GM12878 (cell line): ENCODE data around the gene RTP3. TPM values are rescaled to one million over a fixed set of nuclear protein-coding genes. Genes with fewer than 3 reads are reported as not detected.

ENCODE experiments used
- ATAC-seq: fragments of 200-7000 bp; cut with Tn5 transposase; 3 replicates; pipeline ENCODE4 v1.9.1; 2020; ENCODE audit warnings: mild to moderate bottlenecking, moderate library complexity
- BruUV-seq: library from RNA; stranded (reverse); fragments of 400-500 nt; replicated peaks from 2 replicates; lab custom pipeline; 2021; lab: Mats Ljungman, UMichigan
- CTCF ChIA-PET: fragments of 300-600 bp; sonication (Branson Sonifier 250); formaldehyde crosslinking; extraction: SDS; loops from one replicate; lab custom pipeline; 2021; ENCODE audit warnings: inconsistent platforms; lab: Yijun Ruan, JAX
- POLR2A ChIA-PET: fragments of 350-600 bp; formaldehyde crosslinking; extraction: SDS; loops from one replicate; lab custom pipeline; 2021; ENCODE audit warnings: inconsistent platforms; lab: Charles Lee
- RAD21 ChIA-PET: fragments of 300-600 bp; sonication (Branson Sonifier 250); formaldehyde crosslinking; loops from one replicate; lab custom pipeline; 2023; ENCODE audit warnings: antibody characterized with exemption; ENCODE audit not compliant: unreplicated experiment; lab: Charles Lee
- SMC1A ChIA-PET: fragments of 300-600 bp; sonication (Branson Sonifier 250); formaldehyde crosslinking; loops from one replicate; lab custom pipeline; 2023; ENCODE audit not compliant: unreplicated experiment, uncharacterized antibody; lab: Charles Lee
- DNase-seq: peaks from one replicate; pipeline ENCODE4 v3.0.0-alpha.2; 2011; ENCODE audit warnings: low read depth, low spot score
- FAIRE-seq: peaks from 3 replicates; lab custom pipeline; 2011; peaks lifted over from hg19 to GRCh38; lab: Jason Lieb, UNC
- H2AFZ ChIP-seq: 2 replicates; pipeline ENCODE4 v1.6.0; 2011; ENCODE audit warnings: low read depth, low read length, control low read depth; ENCODE audit not compliant: control insufficient read depth
- H3K27ac ChIP-seq: 2 replicates; pipeline ENCODE4 v1.5.1; 2011; ENCODE audit warnings: control low read depth; ENCODE audit not compliant: control insufficient read depth, insufficient read depth
- H3K27me3 ChIP-seq, 2 experiments: replicated peaks in 1 of 2; 2 replicates each; pipeline versions ENCODE4 v1.6.0 to v1.6.1; 2011; ENCODE audit warnings: low read length in 1 of 2; ENCODE audit not compliant: control insufficient read depth in 2 of 2, insufficient read depth in 2 of 2
- H3K36me3 ChIP-seq, 2 experiments: 2 replicates each; pipeline ENCODE4 v1.5.1; 2011; ENCODE audit warnings: low read length in 1 of 2; ENCODE audit not compliant: control insufficient read depth in 2 of 2, insufficient read depth in 2 of 2
- H3K4me1 ChIP-seq: 2 replicates; pipeline ENCODE4 v1.6.1; 2011; ENCODE audit warnings: mild to moderate bottlenecking, low read length, moderate library complexity, mixed read lengths; ENCODE audit not compliant: control insufficient read depth, insufficient read depth
- H3K4me2 ChIP-seq: 2 replicates; pipeline ENCODE4 v1.6.0; 2011; ENCODE audit warnings: control low read depth; ENCODE audit not compliant: control insufficient read depth, insufficient read depth
- H3K4me3 ChIP-seq: fragments of 200-600 bp; sonication (generic); 2 replicates; pipeline ENCODE4 v1.5.1; 2016
- H3K79me2 ChIP-seq: 2 replicates; pipeline ENCODE4 v1.6.0; 2011; ENCODE audit warnings: low read length; ENCODE audit not compliant: control insufficient read depth, insufficient read depth
- H3K9ac ChIP-seq: 2 replicates; pipeline ENCODE4 v1.8.0; 2011; ENCODE audit warnings: low read length, control low read depth, mixed read lengths; ENCODE audit not compliant: control insufficient read depth, insufficient read depth
- H3K9me3 ChIP-seq: replicated peaks from 3 replicates; pipeline ENCODE4 v1.5.1; 2011; ENCODE audit warnings: mild to moderate bottlenecking, low read length; ENCODE audit not compliant: control insufficient read depth, insufficient read depth
- H4K20me1 ChIP-seq: 2 replicates; pipeline ENCODE4 v1.6.0; 2011; ENCODE audit not compliant: control insufficient read depth, insufficient read depth
- CEBPB ChIP-seq, 2 experiments: fragments of 150-350 bp in 1 of 2; IDR thresholded peaks; 2 replicates each; pipeline ENCODE4 v1.6.1; 2012 to 2014; ENCODE audit warnings: low read depth in 2 of 2, low read length in 2 of 2, borderline replicate concordance in 1 of 2, inconsistent platforms in 1 of 2
- CEBPZ ChIP-seq: fragments of 150-350 bp; IDR thresholded peaks from 2 replicates; pipeline ENCODE4 v1.6.1; 2016; ENCODE audit warnings: low read depth, low read length
- TCF12 ChIP-seq: IDR thresholded peaks from 2 replicates; pipeline ENCODE4 v1.6.1; 2011; ENCODE audit warnings: low read depth, mild to moderate bottlenecking, low read length
- WGBS: methylation state at CpG from one replicate; pipeline ENCODE4 v1.1.6; 2016; ENCODE audit warnings: low lambda C conversion rate; ENCODE audit not compliant: insufficient replicate concordance, insufficient coverage; ENCODE audit errors: missing lambda C conversion rate; 5-methylcytosine and 5-hydroxymethylcytosine counted together
- in situ Hi-C: fragments of 300-500 bp; cut with MboI; formaldehyde crosslinking; loops from 9 replicates; pipeline ENCODE4 v1.14.3; 2018; ENCODE audit warnings: mixed read lengths
- intact Hi-C: fragments of 100-400 bp; cut with micrococcal nuclease; formaldehyde crosslinking; loops from one replicate; pipeline ENCODE4 v1.14.2; 2022; ENCODE audit not compliant: unreplicated experiment
- polyA plus RNA-seq, 11 experiments: library from polyadenylated mRNA; depleted of rRNA in 4 of 11; unstranded in 6 of 11; stranded (reverse) in 5 of 11; fragments of >200 nt; fragmentation: Nextera tagmentation in 4 of 11; fragmentation: Illumina TruSeq in 1 of 11; extraction: Ambion mirVana in 4 of 11; extraction: Trizol in 1 of 11; gene quantifications; 1 replicate in 1 of 11; 2 replicates in 10 of 11; pipeline versions ENCODE4 v1.2.1 to v1.2.3, GENCODE V29; 2011 to 2016; ENCODE audit warnings: inconsistent platforms in 2 of 11, missing spikeins in 2 of 11, low read depth in 1 of 11
- total RNA-seq, 4 experiments: library from RNA; depleted of rRNA in 3 of 4; stranded (reverse); fragments of >200 nt in 3 of 4; fragmentation: Illumina TruSeq in 1 of 4; extraction: Trizol in 1 of 4; gene quantifications; 2 replicates each; pipeline versions ENCODE4 v1.2.1 to v1.2.3, GENCODE V29; 2013 to 2021
- TF ChIP-seq, protein P1 (sequence below): fragments of 450-650 bp; IDR thresholded peaks from 2 replicates; pipeline ENCODE4 v1.6.1; 2017; ENCODE audit warnings: low read depth, mild to moderate bottlenecking, moderate library complexity

RTP3 gene
- total and polyA plus RNA-seq, 10 of the 15 experiments (the other 5 are each of a cell fraction or from before 2014, with no cell fraction given) = 0.06 TPM; not detected in 9

DNA sequence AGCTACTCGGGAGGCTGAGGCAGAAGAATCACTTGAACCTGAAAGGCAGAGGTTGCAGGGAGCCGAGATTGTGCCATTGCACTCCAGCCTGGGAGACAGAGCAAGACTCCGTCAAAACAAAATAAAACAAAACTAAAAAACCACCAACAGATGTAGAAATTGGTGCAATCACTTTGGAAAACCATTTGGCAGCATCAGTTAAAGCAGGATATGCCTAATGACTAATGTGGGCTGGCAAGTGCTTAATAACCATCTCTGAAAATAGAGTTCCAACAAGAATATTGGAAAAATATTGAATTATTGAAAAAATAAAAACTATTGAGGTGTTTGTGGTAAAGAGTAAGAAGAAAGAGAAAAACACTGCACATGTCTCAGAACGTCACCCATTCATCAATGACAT is 16.1 kb upstream of the RTP3 start:
- Histone ChIP-seq H3K9me3 (no peaks in the 10 kb centered on the region), H3K9ac (no peak overlapping the region), H3K27ac (no peak overlapping the region), H3K4me3 (no peak overlapping the region), H2AFZ (no peak overlapping the region), H3K79me2 (no peaks in the 10 kb centered on the region), H4K20me1 (no peaks in the 10 kb centered on the region), H3K4me2 (no peak overlapping the region)
- ChIA-PET RAD21 (no interaction called here), SMC1A (no interaction called here), CTCF (no interaction called here)
- ATAC-seq = no peak
- 18% methylated on average over 4 of the region's 4 CpGs for WGBS
- intact Hi-C loops (no loop called here), in situ Hi-C loops (no loop called here)
- FAIRE-seq = no peak
- no TSS peak for BruUV-seq
- TF ChIP-seq TCF12 = no peak
- TF ChIP-seq CEBPZ = no peak
- TF ChIP-seq, protein P1, sequence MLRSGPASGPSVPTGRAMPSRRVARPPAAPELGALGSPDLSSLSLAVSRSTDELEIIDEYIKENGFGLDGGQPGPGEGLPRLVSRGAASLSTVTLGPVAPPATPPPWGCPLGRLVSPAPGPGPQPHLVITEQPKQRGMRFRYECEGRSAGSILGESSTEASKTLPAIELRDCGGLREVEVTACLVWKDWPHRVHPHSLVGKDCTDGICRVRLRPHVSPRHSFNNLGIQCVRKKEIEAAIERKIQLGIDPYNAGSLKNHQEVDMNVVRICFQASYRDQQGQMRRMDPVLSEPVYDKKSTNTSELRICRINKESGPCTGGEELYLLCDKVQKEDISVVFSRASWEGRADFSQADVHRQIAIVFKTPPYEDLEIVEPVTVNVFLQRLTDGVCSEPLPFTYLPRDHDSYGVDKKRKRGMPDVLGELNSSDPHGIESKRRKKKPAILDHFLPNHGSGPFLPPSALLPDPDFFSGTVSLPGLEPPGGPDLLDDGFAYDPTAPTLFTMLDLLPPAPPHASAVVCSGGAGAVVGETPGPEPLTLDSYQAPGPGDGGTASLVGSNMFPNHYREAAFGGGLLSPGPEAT = no peak
- TF ChIP-seq CEBPB (IDR thresholded peaks at IDR 0.05; ENCODE audit: borderline replicate concordance in 1 of 2, low read depth in 2 of 2, low read length in 2 of 2) = no peak
- TF ChIP-seq, all 136 proteins: peak for 0
- Histone ChIP-seq H3K4me1 (no peaks in the 10 kb centered on the region), H3K36me3 (no peaks in the 10 kb centered on the region), H3K27me3 (peaks cover 4 to 6% of the 10 kb centered on the region in 2 experiments)
- no peak for DNase-seq
- POLR2A ChIA-PET = no interaction called here
